GM12878 (cell line): ENCODE data around the gene FZD8. TPM values are rescaled to one million over a fixed set of nuclear protein-coding genes. Genes with fewer than 3 reads are reported as not detected.

Experiments used
- ATAC-seq: fragments of 200-7000 bp; cut with Tn5 transposase; 3 replicates; pipeline ENCODE4 v1.9.1; 2020; ENCODE audit warnings: mild to moderate bottlenecking, moderate library complexity
- BruUV-seq: library from RNA; stranded (reverse); fragments of 400-500 nt; replicated peaks from 2 replicates; lab custom pipeline; 2021; lab: Mats Ljungman, UMichigan
- CTCF ChIA-PET: fragments of 300-600 bp; sonication (Branson Sonifier 250); formaldehyde crosslinking; extraction: SDS; loops from one replicate; lab custom pipeline; 2021; ENCODE audit warnings: inconsistent platforms; lab: Yijun Ruan, JAX
- POLR2A ChIA-PET: fragments of 350-600 bp; formaldehyde crosslinking; extraction: SDS; loops from one replicate; lab custom pipeline; 2021; ENCODE audit warnings: inconsistent platforms; lab: Charles Lee
- RAD21 ChIA-PET: fragments of 300-600 bp; sonication (Branson Sonifier 250); formaldehyde crosslinking; loops from one replicate; lab custom pipeline; 2023; ENCODE audit warnings: antibody characterized with exemption; ENCODE audit not compliant: unreplicated experiment; lab: Charles Lee
- SMC1A ChIA-PET: fragments of 300-600 bp; sonication (Branson Sonifier 250); formaldehyde crosslinking; loops from one replicate; lab custom pipeline; 2023; ENCODE audit not compliant: unreplicated experiment, uncharacterized antibody; lab: Charles Lee
- DNase-seq: peaks from one replicate; pipeline ENCODE4 v3.0.0-alpha.2; 2011; ENCODE audit warnings: low read depth, low spot score
- FAIRE-seq: peaks from 3 replicates; lab custom pipeline; 2011; peaks lifted over from hg19 to GRCh38; lab: Jason Lieb, UNC
- H2AFZ ChIP-seq: 2 replicates; pipeline ENCODE4 v1.6.0; 2011; ENCODE audit warnings: low read depth, low read length, control low read depth; ENCODE audit not compliant: control insufficient read depth
- H3K27ac ChIP-seq: 2 replicates; pipeline ENCODE4 v1.5.1; 2011; ENCODE audit warnings: control low read depth; ENCODE audit not compliant: control insufficient read depth, insufficient read depth
- H3K27me3 ChIP-seq, 2 experiments: replicated peaks in 1 of 2; 2 replicates each; pipeline versions ENCODE4 v1.6.0 to v1.6.1; 2011; ENCODE audit warnings: low read length in 1 of 2; ENCODE audit not compliant: control insufficient read depth in 2 of 2, insufficient read depth in 2 of 2
- H3K36me3 ChIP-seq, 2 experiments: 2 replicates each; pipeline ENCODE4 v1.5.1; 2011; ENCODE audit warnings: low read length in 1 of 2; ENCODE audit not compliant: control insufficient read depth in 2 of 2, insufficient read depth in 2 of 2
- H3K4me1 ChIP-seq: 2 replicates; pipeline ENCODE4 v1.6.1; 2011; ENCODE audit warnings: mild to moderate bottlenecking, low read length, moderate library complexity, mixed read lengths; ENCODE audit not compliant: control insufficient read depth, insufficient read depth
- H3K4me2 ChIP-seq: 2 replicates; pipeline ENCODE4 v1.6.0; 2011; ENCODE audit warnings: control low read depth; ENCODE audit not compliant: control insufficient read depth, insufficient read depth
- H3K4me3 ChIP-seq: fragments of 200-600 bp; sonication (generic); 2 replicates; pipeline ENCODE4 v1.5.1; 2016
- H3K79me2 ChIP-seq: 2 replicates; pipeline ENCODE4 v1.6.0; 2011; ENCODE audit warnings: low read length; ENCODE audit not compliant: control insufficient read depth, insufficient read depth
- H3K9ac ChIP-seq: 2 replicates; pipeline ENCODE4 v1.8.0; 2011; ENCODE audit warnings: low read length, control low read depth, mixed read lengths; ENCODE audit not compliant: control insufficient read depth, insufficient read depth
- H3K9me3 ChIP-seq: replicated peaks from 3 replicates; pipeline ENCODE4 v1.5.1; 2011; ENCODE audit warnings: mild to moderate bottlenecking, low read length; ENCODE audit not compliant: control insufficient read depth, insufficient read depth
- H4K20me1 ChIP-seq: 2 replicates; pipeline ENCODE4 v1.6.0; 2011; ENCODE audit not compliant: control insufficient read depth, insufficient read depth
- BRCA1 ChIP-seq: IDR thresholded peaks from 2 replicates; pipeline ENCODE4 v1.6.1; 2011; ENCODE audit warnings: low read depth, low read length, improper control_type of control experiment
- CBFB ChIP-seq: IDR thresholded peaks from 2 replicates; pipeline ENCODE4 v1.6.1; 2016; ENCODE audit warnings: antibody characterized with exemption, low read depth
- CREB1 ChIP-seq: IDR thresholded peaks from 2 replicates; pipeline ENCODE4 v1.6.1; 2012; ENCODE audit warnings: low read depth, mild to moderate bottlenecking, inconsistent platforms
- CREM ChIP-seq: IDR thresholded peaks from 2 replicates; pipeline ENCODE4 v1.6.1; 2014; ENCODE audit warnings: antibody characterized with exemption, low read depth
- GABPA ChIP-seq: IDR thresholded peaks from 2 replicates; pipeline ENCODE4 v1.6.1; 2014; ENCODE audit warnings: antibody characterized with exemption, low read depth, mild to moderate bottlenecking, inconsistent platforms
- HSF1 ChIP-seq: fragments of 150-350 bp; IDR thresholded peaks from 2 replicates; pipeline ENCODE4 v1.6.1; 2014; ENCODE audit warnings: mild to moderate bottlenecking, low read depth, low read length
- MEF2A ChIP-seq: IDR thresholded peaks from 2 replicates; pipeline ENCODE4 v1.6.1; 2011; ENCODE audit warnings: low read depth, mild to moderate bottlenecking, low read length, moderate library complexity; ENCODE audit not compliant: insufficient read depth
- NBN ChIP-seq: fragments of 450-650 bp; IDR thresholded peaks from 2 replicates; pipeline ENCODE4 v1.6.1; 2016
- PAX8 ChIP-seq: fragments of 450-650 bp; IDR thresholded peaks from 2 replicates; pipeline ENCODE4 v1.6.1; 2017; ENCODE audit warnings: mild to moderate bottlenecking, moderate library complexity
- PBX3 ChIP-seq: IDR thresholded peaks from 2 replicates; pipeline ENCODE4 v1.6.1; 2011; ENCODE audit warnings: mild to moderate bottlenecking, low read depth, low read length, moderate library complexity; ENCODE audit not compliant: insufficient replicate concordance
- SMAD1 ChIP-seq: fragments of 450-650 bp; IDR thresholded peaks from 2 replicates; pipeline ENCODE4 v1.6.1; 2018; ENCODE audit warnings: mild to moderate bottlenecking, low read depth; ENCODE audit not compliant: partially characterized antibody
- SRF ChIP-seq, 2 experiments: IDR thresholded peaks; 2 replicates each; pipeline ENCODE4 v1.6.1; 2011; ENCODE audit warnings: low read depth in 2 of 2, low read length in 2 of 2, mild to moderate bottlenecking in 1 of 2, moderate library complexity in 1 of 2
- TARDBP ChIP-seq: IDR thresholded peaks from 2 replicates; pipeline ENCODE4 v1.6.1; 2016; ENCODE audit warnings: borderline replicate concordance
- USF1 ChIP-seq: IDR thresholded peaks from 2 replicates; pipeline ENCODE4 v1.6.1; 2011; ENCODE audit warnings: borderline replicate concordance, low read depth, mild to moderate bottlenecking, moderate library complexity, mixed read lengths, low read length; ENCODE audit not compliant: insufficient read depth; ENCODE audit errors: extremely low read length
- ZBTB33 ChIP-seq: fragments of 450-650 bp; IDR thresholded peaks from 2 replicates; pipeline ENCODE4 v1.6.1; 2017; ENCODE audit warnings: mild to moderate bottlenecking
- ZNF217 ChIP-seq: fragments of 450-650 bp; IDR thresholded peaks from 2 replicates; pipeline ENCODE4 v1.6.1; 2017; ENCODE audit warnings: antibody characterized with exemption, mild to moderate bottlenecking
- ZNF622 ChIP-seq: fragments of 450-650 bp; IDR thresholded peaks from 2 replicates; pipeline ENCODE4 v1.6.1; 2017; ENCODE audit warnings: mild to moderate bottlenecking, inconsistent platforms
- WGBS: methylation state at CpG from one replicate; pipeline ENCODE4 v1.1.6; 2016; ENCODE audit warnings: low lambda C conversion rate; ENCODE audit not compliant: insufficient replicate concordance, insufficient coverage; ENCODE audit errors: missing lambda C conversion rate; 5-methylcytosine and 5-hydroxymethylcytosine counted together
- in situ Hi-C: fragments of 300-500 bp; cut with MboI; formaldehyde crosslinking; loops from 9 replicates; pipeline ENCODE4 v1.14.3; 2018; ENCODE audit warnings: mixed read lengths
- intact Hi-C: fragments of 100-400 bp; cut with micrococcal nuclease; formaldehyde crosslinking; loops from one replicate; pipeline ENCODE4 v1.14.2; 2022; ENCODE audit not compliant: unreplicated experiment
- polyA plus RNA-seq, 11 experiments: library from polyadenylated mRNA; depleted of rRNA in 4 of 11; unstranded in 6 of 11; stranded (reverse) in 5 of 11; fragments of >200 nt; fragmentation: Nextera tagmentation in 4 of 11; fragmentation: Illumina TruSeq in 1 of 11; extraction: Ambion mirVana in 4 of 11; extraction: Trizol in 1 of 11; gene quantifications; 1 replicate in 1 of 11; 2 replicates in 10 of 11; pipeline versions ENCODE4 v1.2.1 to v1.2.3, GENCODE V29; 2011 to 2016; ENCODE audit warnings: inconsistent platforms in 2 of 11, missing spikeins in 2 of 11, low read depth in 1 of 11
- total RNA-seq, 4 experiments: library from RNA; depleted of rRNA in 3 of 4; stranded (reverse); fragments of >200 nt in 3 of 4; fragmentation: Illumina TruSeq in 1 of 4; extraction: Trizol in 1 of 4; gene quantifications; 2 replicates each; pipeline versions ENCODE4 v1.2.1 to v1.2.3, GENCODE V29; 2013 to 2021
- TF ChIP-seq, protein P1 (sequence below): IDR thresholded peaks from 2 replicates; pipeline ENCODE4 v1.6.1; 2012; ENCODE audit warnings: low read depth, low read length, improper control_type of control experiment

Gene FZD8
- total and polyA plus RNA-seq, 10 of the 15 experiments (the other 5 are each of a cell fraction or from before 2014, with no cell fraction given), result 0.03 to 0.72 (median 0.10) TPM; not detected in 3

DNA sequence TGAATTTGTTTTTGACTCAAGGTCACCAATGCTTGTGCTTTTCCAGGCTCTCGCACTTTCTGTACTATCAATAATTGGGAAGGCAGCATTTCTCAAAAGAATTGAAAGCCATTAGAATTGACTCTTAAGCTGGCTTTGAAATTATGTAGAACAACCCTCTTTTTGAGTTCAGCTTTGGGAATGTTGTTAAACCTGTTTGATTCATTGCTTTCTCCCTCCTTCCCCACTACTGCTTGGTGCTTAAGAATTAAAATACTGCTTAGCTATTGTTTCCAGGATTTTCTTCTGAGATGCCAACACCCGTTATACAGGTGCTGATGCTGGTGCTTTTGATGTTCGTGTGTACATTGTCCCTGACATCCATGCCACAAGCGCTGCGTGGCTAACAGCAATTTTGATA is 15.5 kb upstream of the FZD8 start (continued):
- TF ChIP-seq ZNF622, result no peak
- TF ChIP-seq PBX3, result no peak
- TF ChIP-seq CREM, result no peak
- no peak for TF ChIP-seq HSF1
- TF ChIP-seq, all 136 proteins: peak for 0

DNA sequence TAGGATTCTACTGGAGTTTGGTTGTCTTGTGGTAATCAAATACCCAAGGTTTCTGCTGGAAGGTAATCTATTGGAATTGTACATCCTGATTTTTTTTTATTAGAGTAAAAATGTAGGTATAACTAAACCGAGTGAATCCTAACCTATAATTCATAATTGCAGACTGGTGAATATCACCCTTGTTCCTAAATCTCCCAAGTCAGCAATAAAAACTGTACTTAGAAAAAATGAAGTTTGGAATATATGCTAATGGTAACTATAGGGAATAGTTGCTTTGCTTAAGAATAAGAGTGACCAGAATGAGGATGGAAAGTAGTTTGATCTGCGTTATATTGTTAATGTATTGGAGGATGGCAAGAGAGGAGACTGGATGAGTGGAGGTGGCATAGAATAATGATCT is 10.7 kb upstream of the FZD8 start:
- ChIA-PET CTCF (no interaction called here), SMC1A (no interaction called here), RAD21 (no interaction called here), POLR2A (no interaction called here)
- in situ Hi-C loops (no loop called here), intact Hi-C loops (no loop called here)
- Histone ChIP-seq H3K27me3 (no peaks in the 10 kb centered on the region), H3K9ac (no peak overlapping the region), H3K4me1 (no peaks in the 10 kb centered on the region), H3K4me3 (no peak overlapping the region), H3K79me2 (no peaks in the 10 kb centered on the region), H3K36me3 (no peaks in the 10 kb centered on the region), H4K20me1 (no peaks in the 10 kb centered on the region), H3K9me3 (no peaks in the 10 kb centered on the region), H3K27ac (no peak overlapping the region), H3K4me2 (no peak overlapping the region), H2AFZ (no peak overlapping the region)
- no peak for DNase-seq
- no peak for ATAC-seq
- no TSS peak for BruUV-seq
- TF ChIP-seq PAX8 (no peak), SMAD1 (no peak), BRCA1 (no peak), CREB1 (no peak), ZBTB33 (no peak), MEF2A (no peak), SRF (IDR thresholded peaks at IDR 0.05; ENCODE audit: low read depth in 2 of 2, low read length in 2 of 2) (no peak), ZNF217 (no peak), TARDBP (no peak), GABPA (no peak), NBN (no peak), CBFB (no peak), USF1 (no peak)
- TF ChIP-seq, protein P1, sequence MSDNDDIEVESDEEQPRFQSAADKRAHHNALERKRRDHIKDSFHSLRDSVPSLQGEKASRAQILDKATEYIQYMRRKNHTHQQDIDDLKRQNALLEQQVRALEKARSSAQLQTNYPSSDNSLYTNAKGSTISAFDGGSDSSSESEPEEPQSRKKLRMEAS, result no peak
- FAIRE-seq, result no peak
- 38% methylated on average over 2 of the region's 2 CpGs for WGBS
